HG02798 (cell line): ENCODE results near the gene RPL18A.

ENCODE experiments used
- ATAC-seq: cut with Tn5 transposase; IDR thresholded peaks from one replicate; pipeline ENCODE4 v1.9.1; 2021; ENCODE audit warnings: mild to moderate bottlenecking; ENCODE audit not compliant: unreplicated experiment, poor library complexity

Gene RPL18A

GRCh38 chr19:17889609-17890214 lies 30.0 kb downstream of the RPL18A start:
- ATAC-seq: no peak

- ATAC-seq: no peak
Observed at GRCh38 chr19:17893766-17894165, 34.1 kb downstream of the RPL18A start.

DNA sequence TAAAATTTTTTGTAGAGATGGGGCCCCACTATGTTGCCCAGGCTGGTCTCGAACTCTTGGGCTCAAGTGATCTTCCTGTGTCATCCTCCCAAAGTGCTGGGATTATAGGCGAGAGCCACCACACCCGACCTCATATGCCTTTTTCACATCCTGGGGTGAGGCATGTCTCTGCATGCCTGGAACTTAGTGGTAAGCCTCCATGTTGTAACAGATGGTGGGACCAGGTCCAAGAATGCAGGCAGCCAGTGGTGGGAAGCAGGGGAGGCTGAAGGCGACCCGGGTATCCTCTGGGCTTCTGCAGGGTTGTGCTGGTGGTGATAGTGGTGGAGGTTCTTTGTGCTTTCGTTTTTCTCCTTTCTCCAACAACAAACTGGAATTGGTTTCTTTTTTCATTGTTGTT lies 43.0 kb downstream of the RPL18A start:
- no peak for ATAC-seq

DNA sequence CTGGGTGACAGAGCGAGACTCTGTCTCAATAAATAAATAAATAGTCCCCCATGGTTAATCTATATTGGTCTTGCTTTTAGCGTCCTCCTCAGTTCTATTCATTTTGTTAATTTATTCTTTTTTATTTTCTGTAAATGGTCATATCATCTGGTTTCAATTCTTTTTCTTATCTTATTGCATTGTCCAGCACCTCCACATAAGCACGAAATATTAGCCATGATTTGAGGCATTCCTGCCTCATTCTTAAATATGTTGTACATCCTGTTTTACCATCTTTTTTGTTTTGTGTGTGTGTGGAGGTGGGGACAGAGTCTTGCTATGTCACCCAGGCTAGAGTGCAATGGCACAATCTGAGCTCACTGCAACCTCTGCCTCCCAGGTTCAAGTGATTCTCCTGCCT lies 48.5 kb downstream of the RPL18A start:
- ATAC-seq: no peak

- no peak for ATAC-seq
Observed at GRCh38 chr19:17909003-17909732, 49.5 kb downstream of the RPL18A start.

- ATAC-seq: no peak
Observed at GRCh38 chr19:17910791-17911360, 51.2 kb downstream of the RPL18A start.
